ENCODE measurements around the gene PPP1R12B.

- TF ChIP-seq EZH2 (IDR thresholded peaks at IDR 0.05; ENCODE audit: borderline replicate concordance) (no peak), CTCF (IDR thresholded peaks at IDR 0.05; ENCODE audit: poor library complexity) (no peak)
Measured at GRCh38 chr1:202531472-202531811, 182.9 kb downstream of the PPP1R12B start.
